Measurements from ENCODE around the gene STAP1.

GRCh38 chr4:67608027-67608426 lies 49.5 kb downstream of the STAP1 start:
- TF ChIP-seq CTCF (IDR thresholded peaks at IDR 0.05; ENCODE audit: control extremely low read depth in 1 of 3, insufficient read depth in 1 of 3, low read depth in 1 of 3, low read length in 3 of 3) = no peak
- TF ChIP-seq GABPA (IDR thresholded peaks at IDR 0.05; ENCODE audit: borderline replicate concordance, insufficient read depth, low read length) = no peak

Measured in H1 (cell line).